ENCODE data around the gene HLA-F. TPM values are rescaled to one million over a fixed set of nuclear protein-coding genes. Genes with fewer than 3 reads are reported as not detected.

The HLA-F gene
- total RNA-seq, 1 experiment from 2014 or later = 8.2 TPM

DNA sequence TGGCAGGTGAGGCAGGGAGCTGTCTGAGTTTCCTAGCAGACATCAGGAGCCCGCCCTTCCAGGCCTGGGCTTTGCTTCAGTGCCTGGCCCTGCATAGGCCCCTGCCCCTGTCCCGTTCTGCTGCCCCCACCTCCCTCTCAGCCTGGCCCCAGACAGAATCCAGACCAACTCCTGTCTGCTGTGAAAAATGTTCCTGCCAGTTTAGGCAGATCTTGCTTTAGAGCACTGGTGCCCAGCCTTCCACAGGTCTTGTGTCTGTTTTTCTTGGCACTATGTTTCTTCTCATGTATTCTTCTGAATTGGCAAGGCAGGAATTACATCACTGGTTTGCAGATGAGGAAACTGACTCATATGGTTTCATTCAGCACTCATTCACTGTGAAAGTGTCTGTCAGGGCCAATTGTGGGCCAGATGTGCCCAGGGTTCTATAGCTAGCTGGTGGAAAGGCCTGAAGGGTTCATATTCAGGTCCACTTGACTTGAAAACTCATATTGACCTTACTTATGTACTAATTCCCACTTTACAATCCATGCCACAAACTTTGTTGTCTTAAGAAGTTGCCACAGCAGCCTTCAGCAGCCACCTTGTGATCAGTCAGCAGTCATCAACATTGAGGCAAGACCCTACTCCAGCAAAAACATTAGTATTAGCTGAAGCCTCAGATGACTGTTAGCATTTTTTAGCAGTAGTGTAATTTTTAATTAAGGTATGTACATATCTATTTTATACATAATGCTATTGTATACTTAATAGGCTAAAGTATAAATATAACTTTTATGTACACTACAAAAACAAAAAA is 40.5 kb downstream of the HLA-F start:
- DNase-seq (ENCODE audit: low spot score) = peak; percentile 63

DNA sequence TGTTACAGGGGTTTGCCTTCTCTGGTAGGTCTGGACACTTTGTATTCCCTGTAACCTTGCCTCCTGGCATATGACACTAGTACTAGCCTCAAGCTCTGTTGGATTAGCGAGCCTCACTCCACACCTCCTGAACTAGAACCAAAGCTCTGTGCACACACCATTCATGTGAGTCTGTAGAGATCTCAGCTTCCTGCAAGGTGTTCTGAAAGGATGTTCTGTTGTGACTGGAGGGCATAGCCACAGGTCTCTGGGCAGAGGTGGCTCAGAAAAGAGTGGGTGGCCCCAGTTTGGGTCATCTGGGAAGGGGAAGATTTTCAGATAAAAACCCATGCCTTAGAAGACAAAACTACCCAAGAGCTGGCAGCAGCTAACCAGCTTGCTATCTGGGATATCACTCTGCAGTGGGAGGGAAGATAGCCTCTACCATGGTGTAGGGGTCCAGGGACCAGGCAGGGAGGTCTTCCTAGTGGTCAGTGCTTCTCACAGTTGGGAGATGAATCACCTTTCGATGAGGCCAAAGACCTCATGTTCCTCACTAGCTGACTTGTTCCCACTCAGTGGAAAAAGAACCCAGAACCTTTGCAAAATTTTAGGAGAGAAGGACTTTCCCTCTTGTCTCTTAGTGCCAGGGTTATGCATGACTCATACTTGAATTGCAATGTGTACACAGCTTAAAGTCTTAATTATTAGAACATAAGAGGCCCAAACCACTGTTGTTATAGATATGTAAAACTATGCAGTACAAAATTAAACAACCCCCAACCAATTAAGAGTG is 41.4 kb downstream of the HLA-F start:
- DNase-seq (ENCODE audit: low spot score) = no peak

- no peak for DNase-seq (ENCODE audit: low spot score)
These were observed 46.1 kb downstream of the HLA-F start for GRCh38 chr6:29769336-29769735.

GRCh38 chr6:29770306-29770705 is 47.1 kb downstream of the HLA-F start:
- DNase-seq (ENCODE audit: low spot score) = no peak

GRCh38 chr6:29776684-29777083 is 53.5 kb downstream of the HLA-F start:
- no peak for DNase-seq (ENCODE audit: low spot score)

Other genes starting within 250 kb of the HLA-F start
- not detected in 2 replicates for gene MAS1L, start 235.5 kb upstream of the HLA-F start, total RNA-seq (2014; rRNA removed; shearing (Covaris generic))
- not detected in 2 replicates for gene UBD, start 163.7 kb upstream of the HLA-F start, total RNA-seq (2014; rRNA removed; shearing (Covaris generic))
- gene OR2H2, start 138.3 kb upstream of the HLA-F start, total RNA-seq (2014; rRNA removed; shearing (Covaris generic)) = not detected in 2 replicates
- 1.3 and 4.4 TPM in 2 replicates for gene GABBR1, start 90.3 kb upstream of the HLA-F start, total RNA-seq (2014; rRNA removed; shearing (Covaris generic))
- not detected in 2 replicates for gene MOG, start 66.3 kb upstream of the HLA-F start, total RNA-seq (2014; rRNA removed; shearing (Covaris generic))
- gene ZFP57, start 42.3 kb upstream of the HLA-F start, total RNA-seq (2014; rRNA removed; shearing (Covaris generic)) = not detected in 2 replicates
- not detected in 2 replicates for gene HLA-G, start 104.4 kb downstream of the HLA-F start, total RNA-seq (2014; rRNA removed; shearing (Covaris generic))
- 244 and 284 TPM in 2 replicates for gene HLA-A, start 219.1 kb downstream of the HLA-F start, total RNA-seq (2014; rRNA removed; shearing (Covaris generic))

Measured in A172 (cell line).